Ishikawa (cell line): ENCODE results near the gene SPRED1.

Source experiments
- CEBPB ChIP-seq: IDR thresholded peaks from 2 replicates; pipeline ENCODE4 v1.6.1; 2012
- CREB1 ChIP-seq: IDR thresholded peaks from 2 replicates; pipeline ENCODE4 v1.6.1; 2012; ENCODE audit warnings: low read depth
- EGR1 ChIP-seq: IDR thresholded peaks from 2 replicates; pipeline ENCODE4 v1.6.1; 2012
- EP300 ChIP-seq: IDR thresholded peaks from 2 replicates; pipeline ENCODE4 v1.6.1; 2012; ENCODE audit warnings: borderline replicate concordance
- FOXM1 ChIP-seq: IDR thresholded peaks from 2 replicates; pipeline ENCODE4 v1.6.1; 2012; ENCODE audit warnings: low read depth, borderline replicate concordance
- MAX ChIP-seq: IDR thresholded peaks from 2 replicates; pipeline ENCODE4 v1.6.1; 2012
- NFIC ChIP-seq: IDR thresholded peaks from 2 replicates; pipeline ENCODE4 v1.6.1; 2012
- RAD21 ChIP-seq: IDR thresholded peaks from 2 replicates; pipeline ENCODE4 v1.6.1; 2012; ENCODE audit warnings: low read depth
- REST ChIP-seq: IDR thresholded peaks from 2 replicates; pipeline ENCODE4 v1.6.1; 2012; ENCODE audit warnings: low read depth, mild to moderate bottlenecking
- TAF1 ChIP-seq: IDR thresholded peaks from 2 replicates; pipeline ENCODE4 v1.6.1; 2012; ENCODE audit warnings: low read depth, mild to moderate bottlenecking
- TCF12 ChIP-seq: IDR thresholded peaks from 2 replicates; pipeline ENCODE4 v1.6.1; 2012; ENCODE audit warnings: low read depth
- TEAD4 ChIP-seq: IDR thresholded peaks from 2 replicates; pipeline ENCODE4 v1.6.1; 2012
- YY1 ChIP-seq: IDR thresholded peaks from 2 replicates; pipeline ENCODE4 v1.6.1; 2012; ENCODE audit warnings: low read depth
- ZBTB7A ChIP-seq: IDR thresholded peaks from 2 replicates; pipeline ENCODE4 v1.6.1; 2012; ENCODE audit warnings: low read depth
- TF ChIP-seq, protein P1 (sequence below): IDR thresholded peaks from 2 replicates; pipeline ENCODE4 v1.6.1; 2012

The SPRED1 gene

GRCh38 chr15:38238311-38238710 is 14.3 kb upstream of the SPRED1 start:
- TF ChIP-seq EGR1 (no peak), CEBPB (no peak), MAX (no peak), CREB1 (no peak), TEAD4 (no peak), ZBTB7A (no peak), REST (no peak), TAF1 (no peak), TCF12 (no peak), RAD21 (no peak), EP300 (no peak), YY1 (no peak)

DNA sequence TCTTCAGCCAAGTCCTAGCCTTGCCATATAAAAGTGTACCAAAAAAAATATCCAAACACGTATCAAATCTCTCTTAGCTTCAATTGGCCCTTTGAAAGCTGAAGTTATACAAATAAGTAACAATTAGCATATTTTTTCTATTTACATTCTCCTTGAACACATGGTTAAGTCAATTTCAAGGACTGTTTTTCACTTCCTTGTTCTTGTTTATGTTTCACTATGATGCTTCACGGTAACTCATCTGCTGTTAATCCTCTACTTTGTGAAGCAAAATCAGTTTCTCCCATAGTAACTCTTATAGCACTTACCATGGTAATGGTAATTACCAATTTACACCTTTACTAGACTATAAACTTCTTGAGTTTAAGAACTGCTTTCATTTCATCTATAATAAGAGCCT is 10.6 kb upstream of the SPRED1 start:
- TF ChIP-seq CREB1 (no peak), EGR1 (no peak), NFIC (no peak), TCF12 (no peak), CEBPB (no peak), TEAD4 (no peak), YY1 (no peak), EP300 (no peak), TAF1 (no peak), ZBTB7A (no peak), FOXM1 (no peak), MAX (no peak), RAD21 (no peak), REST (no peak)
- TF ChIP-seq, protein P1, sequence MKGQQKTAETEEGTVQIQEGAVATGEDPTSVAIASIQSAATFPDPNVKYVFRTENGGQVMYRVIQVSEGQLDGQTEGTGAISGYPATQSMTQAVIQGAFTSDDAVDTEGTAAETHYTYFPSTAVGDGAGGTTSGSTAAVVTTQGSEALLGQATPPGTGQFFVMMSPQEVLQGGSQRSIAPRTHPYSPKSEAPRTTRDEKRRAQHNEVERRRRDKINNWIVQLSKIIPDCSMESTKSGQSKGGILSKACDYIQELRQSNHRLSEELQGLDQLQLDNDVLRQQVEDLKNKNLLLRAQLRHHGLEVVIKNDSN, result no peak

GRCh38 chr15:38243278-38244055 is 9.2 kb upstream of the SPRED1 start:
- TF ChIP-seq, protein P1, result no peak
- no peak for TF ChIP-seq YY1
- TF ChIP-seq MAX, result no peak
- TF ChIP-seq REST, result no peak
- TF ChIP-seq ZBTB7A, result no peak
- no peak for TF ChIP-seq TEAD4
- no peak for TF ChIP-seq RAD21
- TF ChIP-seq CREB1, result no peak
- no peak for TF ChIP-seq EGR1
- TF ChIP-seq NFIC, result no peak
- no peak for TF ChIP-seq FOXM1
- no peak for TF ChIP-seq CEBPB
- no peak for TF ChIP-seq TCF12
- no peak for TF ChIP-seq EP300

GRCh38 chr15:38247336-38247735 is 5.3 kb upstream of the SPRED1 start:
- TF ChIP-seq TAF1 (no peak), TCF12 (no peak), EGR1 (no peak), ZBTB7A (no peak), EP300 (no peak), FOXM1 (no peak), RAD21 (no peak), CREB1 (no peak), MAX (no peak), NFIC (no peak), YY1 (no peak)
